Activated B cell treated with CpG ODN at 0.5 μM for 24 hours (primary cell): ENCODE measurements around the gene PSMC4. TPM values are rescaled to one million over a fixed set of nuclear protein-coding genes. Genes with fewer than 3 reads are reported as not detected.

Source experiments
- ATAC-seq: fragments of 200-7000 bp; cut with Tn5 transposase; one replicate; pipeline ENCODE4 v1.10.0; 2021; ENCODE audit warnings: low read depth, mild to moderate bottlenecking, moderate library complexity
- CTCF ChIA-PET: fragments of 350-600 bp; sonication (Branson Sonifier 250); formaldehyde crosslinking; loops from one replicate; lab custom pipeline; 2021; ENCODE audit warnings: antibody characterized with exemption; lab: Charles Lee
- POLR2A ChIA-PET: fragments of 350-600 bp; sonication (Branson Sonifier 250); formaldehyde crosslinking; loops from one replicate; lab custom pipeline; 2021; ENCODE audit warnings: antibody characterized with exemption; lab: Charles Lee
- DNase-seq: peaks from one replicate; pipeline ENCODE4 v3.0.0; 2022
- H3K27ac Mint-ChIP-seq: one replicate; pipeline ENCODE4 v1.8.0; 2020; ENCODE audit warnings: mixed read lengths
- H3K27me3 Mint-ChIP-seq: one replicate; pipeline ENCODE4 v1.8.0; 2021; ENCODE audit warnings: mixed read lengths
- H3K36me3 Mint-ChIP-seq: one replicate; pipeline ENCODE4 v1.8.0; 2021; ENCODE audit warnings: low read depth, mixed read lengths
- H3K4me1 Mint-ChIP-seq: one replicate; pipeline ENCODE4 v1.8.0; 2021; ENCODE audit warnings: mixed read lengths
- H3K4me3 Mint-ChIP-seq: one replicate; pipeline ENCODE4 v1.8.0; 2020; ENCODE audit warnings: mild to moderate bottlenecking, mixed read lengths
- H3K9me3 Mint-ChIP-seq: one replicate; pipeline ENCODE4 v1.8.0; 2020; ENCODE audit warnings: mixed read lengths
- CTCF ChIP-seq: fragments of 200-600 bp; IDR thresholded peaks from one replicate; pipeline ENCODE4 v1.8.0; 2022; ENCODE audit warnings: antibody characterized with exemption, mild to moderate bottlenecking
- intact Hi-C: fragments of 100-400 bp; cut with micrococcal nuclease; formaldehyde crosslinking; loops from one replicate; pipeline ENCODE4 v1.15.1; 2024
- total RNA-seq: library from RNA; stranded (reverse); gene quantifications from 2 replicates; pipeline ENCODE4 v1.2.3, GENCODE V29; 2022

The PSMC4 gene
- total RNA-seq, 1 donor from 2014 or later, result 115 TPM

GRCh38 chr19:39971380-39972035 is 543 bp downstream of the PSMC4 start:
- intact Hi-C loops, result loop anchor here (1.0 to 5.0 kb wide), 7 partner anchors 25 to 219 kb away; partner anchors contain the start of genes FBL and ZNF780B
- ChIA-PET CTCF (interaction anchor here (0.6 to 2.8 kb wide), 29 partner anchors 10 to 179 kb away, joined by 3 to 58 read pairs (median 9); partner anchors contain the start of genes DYRK1B, FBL, ZNF546 and ZNF780A), POLR2A (interaction anchor here (0.5 to 3.0 kb wide), 23 partner anchors 13 to 779 kb away, joined by 3 to 90 read pairs (median 9); partner anchors contain the start of genes ACTMAP, DYRK1B, FBL and MAP3K10)
- DNase-seq (no peak), ATAC-seq (no peak)
- Mint-ChIP-seq H3K4me3 (peak overlapping the region; percentile 98), H3K27me3 (no peaks in the 10 kb centered on the region), H3K4me1 (peaks cover 39% of the 10 kb centered on the region), H3K27ac (peak overlapping the region; percentile 98), H3K9me3 (no peaks in the 10 kb centered on the region), H3K36me3 (peaks cover 49% of the 10 kb centered on the region)
- no peak for TF ChIP-seq CTCF

GRCh38 chr19:39974377-39975155 is 3.6 kb downstream of the PSMC4 start:
- no peaks in the 10 kb centered on the region for H3K27me3 Mint-ChIP-seq
- DNase-seq, result no peak
- H3K9me3 Mint-ChIP-seq, result no peaks in the 10 kb centered on the region
- no peak for ATAC-seq
- CTCF ChIA-PET, result no interaction called here
- POLR2A ChIA-PET, result no interaction called here
- no peak for TF ChIP-seq CTCF
- peaks cover 31% of the 10 kb centered on the region for H3K4me1 Mint-ChIP-seq
- peaks cover 76% of the 10 kb centered on the region for H3K36me3 Mint-ChIP-seq
- H3K27ac Mint-ChIP-seq, result no peak overlapping the region
- H3K4me3 Mint-ChIP-seq, result no peak overlapping the region
- intact Hi-C loops, result loop anchor here (5.0 kb wide), 1 partner anchor 82 kb away; no protein-coding TSS in a partner anchor

GRCh38 chr19:39982883-39983282 is 11.9 kb downstream of the PSMC4 start:
- intact Hi-C loops, result no loop called here
- peaks cover 2% of the 10 kb centered on the region for H3K4me1 Mint-ChIP-seq
- CTCF ChIA-PET, result interaction anchor here (1.2 kb wide), 1 partner anchor 13 kb away, joined by 3 read pairs; no protein-coding TSS in a partner anchor
- POLR2A ChIA-PET, result no interaction called here
- no peak for TF ChIP-seq CTCF
- no peak for ATAC-seq
- DNase-seq, result no peak
- peaks cover 71% of the 10 kb centered on the region for H3K36me3 Mint-ChIP-seq
- no peak overlapping the region for H3K27ac Mint-ChIP-seq
- no peak overlapping the region for H3K4me3 Mint-ChIP-seq
- H3K9me3 Mint-ChIP-seq, result peaks cover 25% of the 10 kb centered on the region
- no peaks in the 10 kb centered on the region for H3K27me3 Mint-ChIP-seq

- ChIA-PET CTCF (no interaction called here), POLR2A (interaction anchor here (0.7 kb wide), 1 partner anchor 36 kb away, joined by 5 read pairs; no protein-coding TSS in a partner anchor)
- DNase-seq, result no peak
- Mint-ChIP-seq H3K36me3 (peaks cover 62% of the 10 kb centered on the region), H3K27me3 (no peaks in the 10 kb centered on the region), H3K9me3 (peaks cover 25% of the 10 kb centered on the region), H3K4me3 (no peak overlapping the region), H3K4me1 (peaks cover 2% of the 10 kb centered on the region), H3K27ac (no peak overlapping the region)
- no peak for ATAC-seq
- intact Hi-C loops, result no loop called here
- TF ChIP-seq CTCF, result no peak
These were observed 12.8 kb downstream of the PSMC4 start for GRCh38 chr19:39983695-39984300.
